Measurements from ENCODE around the gene KHDC3L.

KHDC3L gene

GRCh38 chr6:73349311-73349710, 13.1 kb upstream of the KHDC3L start:
- H3K4me3 ChIP-seq (ENCODE audit: low read length), result no peak overlapping the region
- H3K4me2 ChIP-seq (ENCODE audit: low read depth, low read length), result no peak overlapping the region
- H3F3A ChIP-seq (ENCODE audit: insufficient read depth, low read length), result no peaks in the 10 kb centered on the region
- H3K27me3 ChIP-seq (replicated peaks; ENCODE audit: insufficient read depth, low read length), result no peaks in the 10 kb centered on the region
- no peak for DNase-seq
- no peaks in the 10 kb centered on the region for H3K36me3 ChIP-seq (replicated peaks; ENCODE audit: insufficient read depth, low read length)
- no peaks in the 10 kb centered on the region for H3K4me1 ChIP-seq (ENCODE audit: low read length)
- no peaks in the 10 kb centered on the region for H3K9me3 ChIP-seq (replicated peaks; ENCODE audit: insufficient read depth, low read length)
- no peak overlapping the region for H3K9ac ChIP-seq (ENCODE audit: low read length)
- TF ChIP-seq CTCF (IDR thresholded peaks at IDR 0.05; ENCODE audit: low read length) (no peak), EZH2 (optimal IDR thresholded peaks at IDR 0.05; ENCODE audit: low read depth, low read length) (no peak), EZH2phosphoT487 (IDR thresholded peaks at IDR 0.05; ENCODE audit: low read length) (no peak)
- H3K79me2 ChIP-seq (ENCODE audit: low read length), result no peaks in the 10 kb centered on the region
- H3K27ac ChIP-seq (ENCODE audit: low read length), result no peak overlapping the region
- H3K9me2 ChIP-seq (replicated peaks; ENCODE audit: insufficient read depth, low read length), result no peaks in the 10 kb centered on the region
- no peak overlapping the region for H2AFZ ChIP-seq (ENCODE audit: low read length)
- no peaks in the 10 kb centered on the region for H4K20me1 ChIP-seq (ENCODE audit: insufficient read depth, low read length)

GRCh38 chr6:73353636-73354593, 8.5 kb upstream of the KHDC3L start, which contains the start of gene DPPA5:
Gene DPPA5, minus strand, starts transcription at chr6:73354276. Its CDS starts 51 bp downstream, at chr6:73354225.
- no peaks in the 10 kb centered on the region for H3K9me2 ChIP-seq (replicated peaks; ENCODE audit: insufficient read depth, low read length)
- no peak within 1 kb of the TSS for H2AFZ ChIP-seq (ENCODE audit: low read length)
- no peak for DNase-seq
- H3K27ac ChIP-seq (ENCODE audit: low read length), result no peak within 1 kb of the TSS
- H4K20me1 ChIP-seq (ENCODE audit: insufficient read depth, low read length), result no peaks in the 10 kb centered on the region
- H3K36me3 ChIP-seq (replicated peaks; ENCODE audit: insufficient read depth, low read length), result no peaks in the 10 kb centered on the region
- no peaks in the 10 kb centered on the region for H3K9me3 ChIP-seq (replicated peaks; ENCODE audit: insufficient read depth, low read length)
- H3K4me1 ChIP-seq (ENCODE audit: low read length), result no peaks in the 10 kb centered on the region
- no peaks in the 10 kb centered on the region for H3F3A ChIP-seq (ENCODE audit: insufficient read depth, low read length)
- H3K4me3 ChIP-seq (ENCODE audit: low read length), result no peak within 1 kb of the TSS
- H3K4me2 ChIP-seq (ENCODE audit: low read depth, low read length), result no peak within 1 kb of the TSS
- H3K79me2 ChIP-seq (ENCODE audit: low read length), result no peaks in the 10 kb centered on the region
- TF ChIP-seq CTCF (IDR thresholded peaks at IDR 0.05; ENCODE audit: low read length), result no peak
- no peak for TF ChIP-seq EZH2phosphoT487 (IDR thresholded peaks at IDR 0.05; ENCODE audit: low read length)
- TF ChIP-seq EZH2 (optimal IDR thresholded peaks at IDR 0.05; ENCODE audit: low read depth, low read length), result no peak
- no peaks in the 10 kb centered on the region for H3K27me3 ChIP-seq (replicated peaks; ENCODE audit: insufficient read depth, low read length)
- no peak within 1 kb of the TSS for H3K9ac ChIP-seq (ENCODE audit: low read length)

DNA sequence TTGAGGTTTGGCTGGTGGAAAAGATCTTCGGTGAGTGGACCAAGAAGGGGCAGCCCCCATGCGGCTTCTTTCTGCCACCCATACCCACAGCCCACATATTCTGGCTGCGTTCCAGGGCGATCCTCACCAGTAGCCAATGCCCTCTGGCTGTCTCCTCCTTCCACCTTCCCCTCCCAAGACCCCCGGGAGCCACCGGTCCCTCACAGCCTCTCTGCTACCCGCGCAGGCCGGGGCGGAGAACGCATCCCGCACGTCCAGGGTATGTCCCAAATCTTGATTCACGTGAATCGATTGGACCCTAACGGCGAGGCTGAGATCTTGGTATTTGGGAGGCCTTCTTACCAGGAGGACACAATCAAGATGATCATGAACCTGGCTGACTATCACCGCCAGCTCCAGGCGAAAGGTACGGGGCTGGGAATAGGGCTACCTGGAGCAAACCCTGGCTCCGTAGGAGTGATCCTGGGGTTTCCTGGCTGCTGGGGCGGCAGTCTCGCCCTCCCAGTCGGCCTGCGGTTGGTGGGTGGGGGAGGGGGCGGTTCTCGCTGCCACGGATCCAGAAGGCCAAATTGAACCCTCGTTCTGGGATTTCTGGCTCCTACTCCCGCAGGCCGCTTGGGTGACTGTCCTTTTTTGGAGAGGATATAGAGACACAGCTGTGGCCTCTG, 545 bp downstream of the KHDC3L start:
- no peak overlapping the region for H3K9ac ChIP-seq (ENCODE audit: low read length)
- no peaks in the 10 kb centered on the region for H3K79me2 ChIP-seq (ENCODE audit: low read length)
- H3K9me2 ChIP-seq (replicated peaks; ENCODE audit: insufficient read depth, low read length), result no peaks in the 10 kb centered on the region
- no peak overlapping the region for H3K4me3 ChIP-seq (ENCODE audit: low read length)
- TF ChIP-seq EZH2phosphoT487 (IDR thresholded peaks at IDR 0.05; ENCODE audit: low read length) (no peak), EZH2 (optimal IDR thresholded peaks at IDR 0.05; ENCODE audit: low read depth, low read length) (no peak), CTCF (IDR thresholded peaks at IDR 0.05; ENCODE audit: low read length) (no peak)
- H3K27ac ChIP-seq (ENCODE audit: low read length), result no peak overlapping the region
- H4K20me1 ChIP-seq (ENCODE audit: insufficient read depth, low read length), result no peaks in the 10 kb centered on the region
- no peaks in the 10 kb centered on the region for H3K9me3 ChIP-seq (replicated peaks; ENCODE audit: insufficient read depth, low read length)
- no peaks in the 10 kb centered on the region for H3K4me1 ChIP-seq (ENCODE audit: low read length)
- no peak for DNase-seq
- no peak overlapping the region for H3K4me2 ChIP-seq (ENCODE audit: low read depth, low read length)
- H3F3A ChIP-seq (ENCODE audit: insufficient read depth, low read length), result no peaks in the 10 kb centered on the region
- H3K36me3 ChIP-seq (replicated peaks; ENCODE audit: insufficient read depth, low read length), result no peaks in the 10 kb centered on the region
- no peak overlapping the region for H2AFZ ChIP-seq (ENCODE audit: low read length)
- H3K27me3 ChIP-seq (replicated peaks; ENCODE audit: insufficient read depth, low read length), result no peaks in the 10 kb centered on the region

Measured in MM.1S (cell line).